Measurements from ENCODE around the gene CCDC27.

- no peak for TF ChIP-seq CTCF (conservative IDR thresholded peaks at IDR 0.05; ENCODE audit: low read length)
- TF ChIP-seq EZH2phosphoT487 (IDR thresholded peaks at IDR 0.05; ENCODE audit: borderline replicate concordance): no peak
Measured at GRCh38 chr1:3796215-3797061, 44.2 kb downstream of the CCDC27 start, which contains the start of gene LRRC47.
